Central memory CD8-positive, alpha-beta T cell (primary cell): ENCODE data around the gene TPRN.

Source experiments
- ATAC-seq: fragments of 150-1000 bp; cut with Tn5 transposase; replicated peaks from 2 replicates; pipeline ENCODE4 v1.10.0; 2022; ENCODE audit warnings: mild to moderate bottlenecking, moderate FRiP score, moderate number of reproducible peaks; ENCODE audit not compliant: poor library complexity, severe bottlenecking; ENCODE audit errors: extremely low read depth
- DNase-seq, 2 donors: peaks; one replicate each; pipeline ENCODE4 v3.0.0; 2021; ENCODE audit warnings: low spot score in 2 of 2
- H3K27ac Mint-ChIP-seq: one replicate; pipeline ENCODE4 v1.8.0; 2022; ENCODE audit warnings: low read depth, mild to moderate bottlenecking, moderate library complexity, mixed read lengths
- H3K27me3 Mint-ChIP-seq: one replicate; pipeline ENCODE4 v1.8.0; 2022; ENCODE audit warnings: mixed read lengths
- H3K36me3 Mint-ChIP-seq: one replicate; pipeline ENCODE4 v1.8.0; 2022; ENCODE audit warnings: mild to moderate bottlenecking, moderate library complexity, mixed read lengths; ENCODE audit not compliant: insufficient read depth
- H3K4me1 Mint-ChIP-seq: one replicate; pipeline ENCODE4 v1.8.0; 2022; ENCODE audit warnings: mixed read lengths
- H3K4me3 Mint-ChIP-seq: one replicate; pipeline ENCODE4 v1.8.0; 2022; ENCODE audit warnings: mild to moderate bottlenecking, moderate library complexity, mixed read lengths
- H3K9me3 Mint-ChIP-seq: one replicate; pipeline ENCODE4 v1.8.0; 2022; ENCODE audit warnings: mixed read lengths

The TPRN gene

GRCh38 chr9:137232510-137232909 lies 32.0 kb upstream of the TPRN start:
- Mint-ChIP-seq H3K9me3 (no peaks in the 10 kb centered on the region), H3K36me3 (peaks cover 1% of the 10 kb centered on the region), H3K27me3 (peaks cover 13% of the 10 kb centered on the region), H3K27ac (no peak overlapping the region), H3K4me3 (no peak overlapping the region), H3K4me1 (peaks cover 4% of the 10 kb centered on the region)
- DNase-seq (no peak), ATAC-seq (no peak)

- Mint-ChIP-seq H3K36me3 (peaks cover 1% of the 10 kb centered on the region), H3K4me3 (no peak overlapping the region), H3K4me1 (peaks cover 6% of the 10 kb centered on the region), H3K27ac (no peak overlapping the region), H3K9me3 (no peaks in the 10 kb centered on the region), H3K27me3 (peaks cover 17% of the 10 kb centered on the region)
- ATAC-seq: no peak
- DNase-seq: no peak
These were observed 31.6 kb upstream of the TPRN start for GRCh38 chr9:137232101-137232500.

GRCh38 chr9:137231372-137232039 lies 31.0 kb upstream of the TPRN start:
- Mint-ChIP-seq H3K4me1 (peaks cover 6% of the 10 kb centered on the region), H3K9me3 (no peaks in the 10 kb centered on the region), H3K27me3 (peaks cover 17% of the 10 kb centered on the region), H3K36me3 (peaks cover 1% of the 10 kb centered on the region), H3K4me3 (no peak overlapping the region), H3K27ac (no peak overlapping the region)
- no peak for DNase-seq
- ATAC-seq: no peak

- H3K36me3 Mint-ChIP-seq: peaks cover 1% of the 10 kb centered on the region
- H3K4me1 Mint-ChIP-seq: peaks cover 6% of the 10 kb centered on the region
- ATAC-seq (no peak), DNase-seq (no peak)
- no peaks in the 10 kb centered on the region for H3K9me3 Mint-ChIP-seq
- H3K27ac Mint-ChIP-seq: no peak within 1 kb of the TSS
- peaks cover 17% of the 10 kb centered on the region for H3K27me3 Mint-ChIP-seq
- H3K4me3 Mint-ChIP-seq: no peak within 1 kb of the TSS
These were observed 30.3 kb upstream of the TPRN start, which contains the start of gene SLC34A3 for GRCh38 chr9:137230705-137231371. Gene SLC34A3 (plus strand): TSS chr9:137230901. CDS start chr9:137231703, 802 bp downstream.

- DNase-seq: no peak
- Mint-ChIP-seq H3K4me3 (no peak overlapping the region), H3K27me3 (peaks cover 15% of the 10 kb centered on the region), H3K27ac (no peak overlapping the region), H3K4me1 (peaks cover 6% of the 10 kb centered on the region), H3K9me3 (no peaks in the 10 kb centered on the region), H3K36me3 (peaks cover 1% of the 10 kb centered on the region)
- no peak for ATAC-seq
These were observed 29.6 kb upstream of the TPRN start for GRCh38 chr9:137229903-137230704.

GRCh38 chr9:137228968-137229896 lies 28.7 kb upstream of the TPRN start:
- H3K27me3 Mint-ChIP-seq: peaks cover 9% of the 10 kb centered on the region
- no peaks in the 10 kb centered on the region for H3K9me3 Mint-ChIP-seq
- ATAC-seq (no peak), DNase-seq (no peak)
- H3K27ac Mint-ChIP-seq: no peak overlapping the region
- H3K4me3 Mint-ChIP-seq: no peak overlapping the region
- peaks cover 1% of the 10 kb centered on the region for H3K36me3 Mint-ChIP-seq
- H3K4me1 Mint-ChIP-seq: peaks cover 6% of the 10 kb centered on the region

- no peak overlapping the region for H3K4me3 Mint-ChIP-seq
- no peaks in the 10 kb centered on the region for H3K9me3 Mint-ChIP-seq
- ATAC-seq (no peak), DNase-seq (no peak)
- peaks cover 1% of the 10 kb centered on the region for H3K36me3 Mint-ChIP-seq
- H3K27me3 Mint-ChIP-seq: peaks cover 9% of the 10 kb centered on the region
- no peak overlapping the region for H3K27ac Mint-ChIP-seq
- H3K4me1 Mint-ChIP-seq: peaks cover 6% of the 10 kb centered on the region
These were observed 28.0 kb upstream of the TPRN start for GRCh38 chr9:137228506-137228967.

- ATAC-seq: no peak
- DNase-seq: no peak
- peaks cover 3% of the 10 kb centered on the region for H3K36me3 Mint-ChIP-seq
- peaks cover 6% of the 10 kb centered on the region for H3K4me1 Mint-ChIP-seq
- H3K27me3 Mint-ChIP-seq: peaks cover 9% of the 10 kb centered on the region
- no peaks in the 10 kb centered on the region for H3K9me3 Mint-ChIP-seq
- no peak overlapping the region for H3K27ac Mint-ChIP-seq
- no peak overlapping the region for H3K4me3 Mint-ChIP-seq
These were observed 27.4 kb upstream of the TPRN start for GRCh38 chr9:137227853-137228505.

GRCh38 chr9:137227054-137227852 lies 26.7 kb upstream of the TPRN start, which contains the start of gene RNF224:
Gene RNF224 (plus strand): TSS chr9:137227502. CDS start chr9:137228336, 834 bp downstream.
- ATAC-seq: peak; percentile 41
- no peak within 1 kb of the TSS for H3K4me3 Mint-ChIP-seq

GRCh38 chr9:137226338-137227053 lies 26.0 kb upstream of the TPRN start:
- no peak for DNase-seq
- Mint-ChIP-seq H3K9me3 (no peaks in the 10 kb centered on the region), H3K4me3 (no peak overlapping the region), H3K4me1 (peaks cover 6% of the 10 kb centered on the region), H3K27me3 (peaks cover 9% of the 10 kb centered on the region), H3K36me3 (peaks cover 6% of the 10 kb centered on the region), H3K27ac (no peak overlapping the region)
- no peak for ATAC-seq

More at GRCh38 chr9:137227054-137227852, 26.7 kb upstream of the TPRN start, which contains the start of gene RNF224:
- Mint-ChIP-seq H3K27ac (no peak within 1 kb of the TSS), H3K4me1 (peaks cover 6% of the 10 kb centered on the region), H3K36me3 (peaks cover 6% of the 10 kb centered on the region), H3K9me3 (no peaks in the 10 kb centered on the region), H3K27me3 (peaks cover 9% of the 10 kb centered on the region)
- peak; percentile 71 to 76 for DNase-seq
